Measurements from ENCODE around the gene KIZ. TPM values are rescaled to one million over a fixed set of nuclear protein-coding genes. Genes with fewer than 3 reads are reported as not detected.
"Not testable (repeated sequence)": the region's sequence is repeated elsewhere in the genome, so short reads cannot be mapped to it uniquely, and the experiment has no call there.

The KIZ gene
- total RNA-seq, 1 donor from 2014 or later: 25.9 TPM

DNA sequence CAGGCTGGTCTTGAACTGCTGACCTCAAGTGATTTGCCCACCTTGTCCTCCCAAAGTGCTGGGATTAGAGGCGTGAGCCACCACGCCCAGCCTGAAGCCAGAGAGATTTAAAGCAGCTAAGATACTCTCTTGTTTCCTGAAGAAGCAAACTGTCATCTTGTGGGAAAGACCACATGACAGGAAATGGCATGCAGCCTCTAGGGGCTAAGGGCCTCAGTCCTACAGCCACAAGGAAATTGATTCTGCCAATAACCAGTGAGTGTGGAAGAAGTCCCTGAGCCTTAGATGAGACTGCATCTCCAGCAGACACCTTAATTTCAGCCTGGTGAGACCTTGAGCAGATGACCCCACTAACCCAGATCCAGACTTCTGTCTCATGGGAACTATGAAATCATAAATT lies 40.9 kb downstream of the KIZ start:
- no peak overlapping the region for H3K27ac Mint-ChIP-seq
- TF ChIP-seq CTCF (IDR thresholded peaks at IDR 0.05; ENCODE audit: unreplicated experiment): no peak
- peaks cover 23% of the 10 kb centered on the region for H3K36me3 Mint-ChIP-seq (ENCODE audit: insufficient read depth)
- no peak for DNase-seq (ENCODE audit: low spot score, unreplicated experiment)
- H3K9me3 Mint-ChIP-seq (ENCODE audit: low read depth): peaks cover 5% of the 10 kb centered on the region
- H3K4me1 Mint-ChIP-seq (ENCODE audit: low read depth): no peaks in the 10 kb centered on the region
- no peak overlapping the region for H3K4me3 Mint-ChIP-seq (ENCODE audit: low read depth)
- no peaks in the 10 kb centered on the region for H3K27me3 Mint-ChIP-seq

- no peak for DNase-seq (ENCODE audit: low spot score, unreplicated experiment)
- Mint-ChIP-seq H3K27ac (no peak overlapping the region), H3K4me3 (ENCODE audit: low read depth) (no peak overlapping the region), H3K36me3 (ENCODE audit: insufficient read depth) (peaks cover 23% of the 10 kb centered on the region), H3K27me3 (no peaks in the 10 kb centered on the region), H3K4me1 (ENCODE audit: low read depth) (no peaks in the 10 kb centered on the region), H3K9me3 (ENCODE audit: low read depth) (peaks cover 5% of the 10 kb centered on the region)
- TF ChIP-seq CTCF (IDR thresholded peaks at IDR 0.05; ENCODE audit: unreplicated experiment): no peak
Observed at GRCh38 chr20:21167261-21167660, 41.4 kb downstream of the KIZ start.

- peaks cover 19% of the 10 kb centered on the region for H3K36me3 Mint-ChIP-seq (ENCODE audit: insufficient read depth)
- DNase-seq (ENCODE audit: low spot score, unreplicated experiment); H3K9me3 Mint-ChIP-seq (ENCODE audit: low read depth): not testable (repeated sequence)
Observed at GRCh38 chr20:21168061-21168460, 42.2 kb downstream of the KIZ start.

GRCh38 chr20:21172626-21173025 lies 46.7 kb downstream of the KIZ start:
- Mint-ChIP-seq H3K4me3 (ENCODE audit: low read depth) (no peak overlapping the region), H3K27ac (no peak overlapping the region), H3K4me1 (ENCODE audit: low read depth) (peaks cover 11% of the 10 kb centered on the region), H3K27me3 (no peaks in the 10 kb centered on the region), H3K36me3 (ENCODE audit: insufficient read depth) (peaks cover 20% of the 10 kb centered on the region), H3K9me3 (ENCODE audit: low read depth) (peaks cover 12% of the 10 kb centered on the region)
- DNase-seq (ENCODE audit: low spot score, unreplicated experiment): no peak
- no peak for TF ChIP-seq CTCF (IDR thresholded peaks at IDR 0.05; ENCODE audit: unreplicated experiment)

More at GRCh38 chr20:21168061-21168460, 42.2 kb downstream of the KIZ start:
- not testable (repeated sequence) for H3K4me3 Mint-ChIP-seq (ENCODE audit: low read depth); H3K27me3 Mint-ChIP-seq; H3K27ac Mint-ChIP-seq; H3K4me1 Mint-ChIP-seq (ENCODE audit: low read depth)

DNA sequence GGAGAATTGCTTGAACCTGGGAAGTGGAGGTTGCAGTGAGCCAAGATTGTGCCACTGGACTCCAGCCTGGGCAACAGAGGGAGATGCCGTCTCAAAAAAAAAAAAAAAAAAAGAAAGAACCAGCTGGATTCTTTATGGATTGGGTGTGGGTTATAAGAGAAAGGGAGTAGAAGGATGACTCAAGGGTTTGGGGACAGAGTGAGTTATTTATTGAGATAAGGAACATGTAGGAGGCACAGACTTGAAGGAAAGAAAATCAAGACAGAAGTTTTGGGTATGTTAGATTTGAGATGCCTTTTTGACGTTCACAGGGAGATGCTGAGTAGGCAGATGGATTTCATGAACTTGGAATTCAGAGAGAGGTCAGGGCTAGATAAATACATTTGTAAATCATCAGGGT lies 47.6 kb downstream of the KIZ start:
- H3K9me3 Mint-ChIP-seq (ENCODE audit: low read depth): peaks cover 15% of the 10 kb centered on the region
- H3K4me3 Mint-ChIP-seq (ENCODE audit: low read depth): no peak overlapping the region
- no peaks in the 10 kb centered on the region for H3K27me3 Mint-ChIP-seq
- H3K27ac Mint-ChIP-seq: no peak overlapping the region
- H3K36me3 Mint-ChIP-seq (ENCODE audit: insufficient read depth): peaks cover 20% of the 10 kb centered on the region
- TF ChIP-seq CTCF (IDR thresholded peaks at IDR 0.05; ENCODE audit: unreplicated experiment): no peak
- DNase-seq (ENCODE audit: low spot score, unreplicated experiment): no peak
- peaks cover 11% of the 10 kb centered on the region for H3K4me1 Mint-ChIP-seq (ENCODE audit: low read depth)

DNA sequence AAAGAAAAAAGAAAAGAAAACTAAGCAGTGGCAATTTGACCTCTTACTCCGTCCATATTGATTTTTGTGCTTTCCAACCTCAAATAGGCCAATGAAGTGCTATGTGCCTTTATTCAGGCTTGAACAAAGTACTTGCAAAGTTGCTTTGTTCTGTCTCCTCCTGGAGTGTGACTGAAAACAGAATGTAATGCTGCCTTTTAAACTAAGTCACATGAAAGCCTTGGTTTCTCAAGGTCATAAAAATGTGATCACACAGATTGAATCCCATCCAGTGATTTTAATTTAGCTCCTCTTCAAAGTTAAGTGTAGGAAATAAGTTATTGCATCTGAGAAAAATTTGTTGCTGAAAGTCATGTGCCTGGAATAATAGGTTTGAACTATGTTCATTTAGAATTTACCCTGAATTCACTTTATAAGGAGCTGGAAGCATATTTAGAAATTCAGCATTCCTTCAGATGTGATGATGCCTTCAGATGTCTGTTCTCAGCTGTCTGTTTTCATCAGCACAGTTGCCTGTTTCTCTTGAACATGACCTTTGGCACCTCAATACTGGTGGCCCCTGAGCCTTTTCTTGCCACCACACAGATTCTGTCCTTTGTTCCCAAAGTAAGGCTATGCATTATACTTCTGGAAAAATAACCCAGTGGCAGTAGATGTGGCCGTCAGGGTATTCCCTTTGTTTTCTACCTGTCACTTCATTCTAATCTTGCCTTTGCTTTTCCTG lies 48.8 kb downstream of the KIZ start:
- no peak overlapping the region for H3K4me3 Mint-ChIP-seq (ENCODE audit: low read depth)
- peaks cover 19% of the 10 kb centered on the region for H3K36me3 Mint-ChIP-seq (ENCODE audit: insufficient read depth)
- no peak for TF ChIP-seq CTCF (IDR thresholded peaks at IDR 0.05; ENCODE audit: unreplicated experiment)
- H3K9me3 Mint-ChIP-seq (ENCODE audit: low read depth): peaks cover 15% of the 10 kb centered on the region
- no peak overlapping the region for H3K27ac Mint-ChIP-seq
- DNase-seq (ENCODE audit: low spot score, unreplicated experiment): no peak
- no peaks in the 10 kb centered on the region for H3K27me3 Mint-ChIP-seq
- H3K4me1 Mint-ChIP-seq (ENCODE audit: low read depth): peaks cover 11% of the 10 kb centered on the region
